Measurements from ENCODE around the gene WDR70. TPM values are rescaled to one million over a fixed set of nuclear protein-coding genes. Genes with fewer than 3 reads are reported as not detected.

Gene WDR70
- total and polyA plus RNA-seq, 12 donors = 9.2 to 26.0 (median 18.4) TPM

- no peak for ATAC-seq
- Histone ChIP-seq H3K9me3 (no peaks in the 10 kb centered on the region), H3K4me1 (peaks cover 0 to 4% (median 0%) of the 10 kb centered on the region in 9 donors), H3K36me3 (peaks cover 0 to 72% (median 5%) of the 10 kb centered on the region in 9 donors), H3K27ac (no peak overlapping the region), H3K4me3 (no peak overlapping the region), H3K27me3 (no peaks in the 10 kb centered on the region)
- intact Hi-C loops (cut with DNase I) = no loop called here
- WGBS, 2 donors = 91 to 92% methylated on average over 8 of the region's 8 CpGs
- TF ChIP-seq CTCF (IDR thresholded peaks at IDR 0.05) = no peak
- DNase-seq = no peak
These were observed 45.3 kb downstream of the WDR70 start for GRCh38 chr5:37424441-37424840.

- intact Hi-C loops (cut with DNase I) = no loop called here
- ATAC-seq = no peak
- 93% methylated on average over 1 of the region's 1 CpG for WGBS, 2 donors
- peaks cover 0 to 54% (median 5%) of the 10 kb centered on the region in 9 donors for H3K36me3 ChIP-seq
- H3K4me3 ChIP-seq = no peak overlapping the region
- H3K27me3 ChIP-seq = no peaks in the 10 kb centered on the region
- no peak overlapping the region for H3K27ac ChIP-seq
- no peak for TF ChIP-seq CTCF (IDR thresholded peaks at IDR 0.05)
- H3K4me1 ChIP-seq = peaks cover 0 to 2% (median 0%) of the 10 kb centered on the region in 9 donors
- no peak for DNase-seq
- H3K9me3 ChIP-seq = no peaks in the 10 kb centered on the region
These were observed 48.9 kb downstream of the WDR70 start for GRCh38 chr5:37428044-37428443.

- intact Hi-C loops (cut with DNase I) = no loop called here
- H3K27me3 ChIP-seq = no peaks in the 10 kb centered on the region
- no peak for TF ChIP-seq CTCF (IDR thresholded peaks at IDR 0.05)
These were observed 56.1 kb downstream of the WDR70 start for GRCh38 chr5:37435261-37435660.

GRCh38 chr5:37436146-37436934 is 57.2 kb downstream of the WDR70 start:
- 89 to 91% methylated on average over 3 of the region's 3 CpGs for WGBS, 2 donors
- Histone ChIP-seq H3K27me3 (no peaks in the 10 kb centered on the region), H3K36me3 (peaks cover 0 to 35% (median 0%) of the 10 kb centered on the region in 9 donors), H3K27ac (no peak overlapping the region), H3K9me3 (no peaks in the 10 kb centered on the region), H3K4me1 (peaks cover 0 to 3% (median 0%) of the 10 kb centered on the region in 9 donors), H3K4me3 (no peak overlapping the region)
- ATAC-seq (no peak), DNase-seq (no peak)
- intact Hi-C loops (cut with DNase I) = no loop called here
- TF ChIP-seq CTCF (IDR thresholded peaks at IDR 0.05) = no peak

More at GRCh38 chr5:37435261-37435660, 56.1 kb downstream of the WDR70 start:
- Histone ChIP-seq H3K4me3 (no peak overlapping the region), H3K27ac (no peak overlapping the region), H3K36me3 (peaks cover 0 to 41% (median 0%) of the 10 kb centered on the region in 9 donors), H3K9me3 (no peaks in the 10 kb centered on the region), H3K4me1 (peaks cover 0 to 3% (median 0%) of the 10 kb centered on the region in 9 donors)
- ATAC-seq (no peak), DNase-seq (no peak)
